Mesothelial cell of epicardium (in vitro differentiated cells): Measurements from ENCODE around the gene TMIGD2. TPM values are rescaled to one million over a fixed set of nuclear protein-coding genes. Genes with fewer than 3 reads are reported as not detected.
"Not testable (repeated sequence)": the region's sequence is repeated elsewhere in the genome, so short reads cannot be mapped to it uniquely, and the experiment has no call there.

Source experiments
- DNase-seq, 2 experiments: peaks; one replicate each; pipeline ENCODE4 v3.0.0; 2021; ENCODE audit warnings: low spot score in 2 of 2; ENCODE audit not compliant: unreplicated experiment in 2 of 2
- H3K27ac Mint-ChIP-seq: 2 replicates; pipeline ENCODE4 v1.8.0; 2021; ENCODE audit warnings: mixed read lengths
- H3K27me3 Mint-ChIP-seq: 2 replicates; pipeline ENCODE4 v1.8.0; 2021; ENCODE audit warnings: low read depth, mixed read lengths
- H3K36me3 Mint-ChIP-seq: 2 replicates; pipeline ENCODE4 v1.8.0; 2021; ENCODE audit warnings: mixed read lengths
- H3K4me1 Mint-ChIP-seq: 2 replicates; pipeline ENCODE4 v1.8.0; 2021; ENCODE audit warnings: mixed read lengths
- H3K4me3 Mint-ChIP-seq: 2 replicates; pipeline ENCODE4 v1.8.0; 2021; ENCODE audit warnings: mild to moderate bottlenecking, moderate library complexity, mixed read lengths
- H3K9me3 Mint-ChIP-seq: 2 replicates; pipeline ENCODE4 v1.8.0; 2021; ENCODE audit warnings: mixed read lengths
- CTCF ChIP-seq: fragments of 200-600 bp; sonication (generic); IDR thresholded peaks from one replicate; pipeline ENCODE4 v1.5.0; 2021; ENCODE audit warnings: antibody characterized with exemption; ENCODE audit not compliant: unreplicated experiment
- total RNA-seq: library from RNA; stranded (reverse); gene quantifications from 3 replicates; pipeline ENCODE4 v1.2.1, GENCODE V29; 2021

Gene TMIGD2
- total RNA-seq, 1 donor from 2014 or later, result not detected

GRCh38 chr19:4279530-4280422, 22.4 kb downstream of the TMIGD2 start:
- peaks cover 46% of the 10 kb centered on the region for H3K27me3 Mint-ChIP-seq
- H3K4me3 Mint-ChIP-seq, result peak overlapping the region; percentile 73
- no peak for DNase-seq
- H3K27ac Mint-ChIP-seq, result peak overlapping the region; percentile 30
- no peaks in the 10 kb centered on the region for H3K36me3 Mint-ChIP-seq
- TF ChIP-seq CTCF, result no peak
- peaks cover 11% of the 10 kb centered on the region for H3K4me1 Mint-ChIP-seq
- no peaks in the 10 kb centered on the region for H3K9me3 Mint-ChIP-seq

- Mint-ChIP-seq H3K4me1 (peaks cover 11% of the 10 kb centered on the region), H3K4me3 (peak overlapping the region; percentile 51), H3K9me3 (no peaks in the 10 kb centered on the region), H3K27me3 (peaks cover 42% of the 10 kb centered on the region), H3K36me3 (no peaks in the 10 kb centered on the region), H3K27ac (no peak overlapping the region)
- no peak for DNase-seq
- no peak for TF ChIP-seq CTCF
Measured at GRCh38 chr19:4279267-4279529, 23.0 kb downstream of the TMIGD2 start.

GRCh38 chr19:4278419-4279266, 23.5 kb downstream of the TMIGD2 start, which contains the start of gene SHD:
SHD (plus strand) TSS chr19:4279266; CDS start chr19:4280064, 798 bp downstream.
- no peak for DNase-seq
- Mint-ChIP-seq H3K27me3 (peaks cover 42% of the 10 kb centered on the region), H3K27ac (peak within 1 kb of the TSS; percentile 30)

GRCh38 chr19:4278010-4278409, 24.2 kb downstream of the TMIGD2 start:
- Mint-ChIP-seq H3K27me3 (peaks cover 40% of the 10 kb centered on the region), H3K4me3 (peak overlapping the region; percentile 72), H3K9me3 (no peaks in the 10 kb centered on the region), H3K4me1 (peaks cover 11% of the 10 kb centered on the region), H3K27ac (no peak overlapping the region), H3K36me3 (no peaks in the 10 kb centered on the region)
- no peak for DNase-seq
- TF ChIP-seq CTCF, result no peak

More at GRCh38 chr19:4278419-4279266, 23.5 kb downstream of the TMIGD2 start, which contains the start of gene SHD:
- peak within 1 kb of the TSS; percentile 73 for H3K4me3 Mint-ChIP-seq
- no peak for TF ChIP-seq CTCF
- H3K9me3 Mint-ChIP-seq, result no peaks in the 10 kb centered on the region
- no peaks in the 10 kb centered on the region for H3K36me3 Mint-ChIP-seq
- peaks cover 11% of the 10 kb centered on the region for H3K4me1 Mint-ChIP-seq

- no peak for TF ChIP-seq CTCF
- Mint-ChIP-seq H3K4me3 (peak overlapping the region; percentile 42), H3K27me3 (peaks cover 36% of the 10 kb centered on the region)
Measured at GRCh38 chr19:4277191-4277696, 24.9 kb downstream of the TMIGD2 start.

GRCh38 chr19:4274321-4274686, 27.9 kb downstream of the TMIGD2 start:
- DNase-seq, H3K4me3 Mint-ChIP-seq, H3K9me3 Mint-ChIP-seq, H3K4me1 Mint-ChIP-seq, H3K27ac Mint-ChIP-seq, H3K36me3 Mint-ChIP-seq: not testable (repeated sequence)
- peaks cover 13% of the 10 kb centered on the region for H3K27me3 Mint-ChIP-seq

More at GRCh38 chr19:4277191-4277696, 24.9 kb downstream of the TMIGD2 start:
- H3K9me3 Mint-ChIP-seq, result no peaks in the 10 kb centered on the region
- peaks cover 11% of the 10 kb centered on the region for H3K4me1 Mint-ChIP-seq
- no peak for DNase-seq
- H3K27ac Mint-ChIP-seq, result peak overlapping the region; percentile 59
- H3K36me3 Mint-ChIP-seq, result no peaks in the 10 kb centered on the region
